ENCODE results near the gene CDC45.

Gene CDC45

DNA sequence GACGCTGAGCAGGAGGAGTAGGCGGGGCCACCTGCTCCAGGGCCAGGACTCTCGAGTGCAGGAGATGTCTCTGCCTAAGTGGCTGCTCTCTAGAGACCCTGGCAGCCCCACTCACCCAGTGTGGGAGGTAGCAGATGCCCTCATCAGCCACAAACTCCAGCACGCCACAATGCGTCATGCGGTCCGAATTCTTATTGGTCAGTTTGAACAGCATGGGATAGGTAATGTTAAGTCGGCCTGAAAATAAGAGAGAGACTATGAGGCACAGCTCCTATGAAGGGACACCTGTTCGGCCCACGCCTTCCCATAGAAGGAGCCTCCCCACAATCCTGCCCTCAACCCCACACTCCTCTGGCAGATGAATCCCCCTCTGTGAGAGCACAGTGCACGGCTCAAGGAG lies 8.1 kb upstream of the CDC45 start:
- Mint-ChIP-seq H3K36me3 (ENCODE audit: low read depth) (peaks cover 53% of the 10 kb centered on the region), H3K4me1 (ENCODE audit: low read depth) (peaks cover 6% of the 10 kb centered on the region), H3K27me3 (ENCODE audit: low read depth) (no peaks in the 10 kb centered on the region), H3K27ac (no peak overlapping the region), H3K4me3 (no peak overlapping the region), H3K9me3 (no peaks in the 10 kb centered on the region)

DNA sequence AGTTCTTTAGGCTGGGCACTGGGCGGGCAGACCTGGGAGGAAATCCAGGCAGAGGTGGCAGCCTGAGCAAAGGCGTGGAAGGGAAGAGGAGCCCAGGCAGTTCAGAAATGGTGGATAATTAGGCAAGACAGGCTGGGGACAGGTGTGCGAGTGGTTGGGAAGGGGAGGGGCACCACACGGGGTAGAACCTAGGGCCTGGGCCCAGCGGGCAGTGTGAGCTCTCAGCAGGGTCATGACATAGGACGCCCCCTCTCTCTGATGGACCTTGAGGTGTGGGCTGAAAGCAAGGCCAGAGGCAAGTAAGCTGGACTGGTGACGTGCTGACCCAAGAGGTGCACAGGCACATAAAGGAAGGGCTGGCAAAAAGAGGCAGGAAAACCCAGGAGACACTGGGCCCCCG lies 7.5 kb upstream of the CDC45 start:
- no peak overlapping the region for H3K4me3 Mint-ChIP-seq
- H3K4me1 Mint-ChIP-seq (ENCODE audit: low read depth), result peaks cover 9% of the 10 kb centered on the region
- H3K9me3 Mint-ChIP-seq, result no peaks in the 10 kb centered on the region
- H3K36me3 Mint-ChIP-seq (ENCODE audit: low read depth), result peaks cover 51% of the 10 kb centered on the region
- no peaks in the 10 kb centered on the region for H3K27me3 Mint-ChIP-seq (ENCODE audit: low read depth)
- no peak overlapping the region for H3K27ac Mint-ChIP-seq

DNA sequence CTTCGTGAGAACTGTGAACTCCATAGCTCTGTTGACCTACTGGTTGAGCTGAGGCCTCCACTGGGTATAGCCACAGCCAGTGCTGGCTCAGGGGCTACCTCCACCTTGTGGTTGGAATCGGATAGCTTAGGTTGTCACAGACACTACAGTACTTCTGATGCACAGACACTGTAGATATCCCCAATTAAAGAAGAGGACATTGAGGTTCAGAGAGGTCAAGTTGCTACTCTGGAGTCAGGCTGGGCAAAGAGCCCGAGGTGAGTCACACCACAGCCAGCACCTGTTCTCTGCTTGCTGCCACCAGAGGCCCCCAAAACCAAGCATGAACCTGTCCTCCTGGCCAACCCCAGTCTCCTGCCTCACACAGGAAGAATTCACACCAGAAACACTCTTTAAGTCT lies 6.1 kb upstream of the CDC45 start:
- no peak overlapping the region for H3K27ac Mint-ChIP-seq
- peaks cover 19% of the 10 kb centered on the region for H3K4me1 Mint-ChIP-seq (ENCODE audit: low read depth)
- no peak overlapping the region for H3K4me3 Mint-ChIP-seq
- peaks cover 40% of the 10 kb centered on the region for H3K36me3 Mint-ChIP-seq (ENCODE audit: low read depth)
- no peaks in the 10 kb centered on the region for H3K9me3 Mint-ChIP-seq
- H3K27me3 Mint-ChIP-seq (ENCODE audit: low read depth), result no peaks in the 10 kb centered on the region

DNA sequence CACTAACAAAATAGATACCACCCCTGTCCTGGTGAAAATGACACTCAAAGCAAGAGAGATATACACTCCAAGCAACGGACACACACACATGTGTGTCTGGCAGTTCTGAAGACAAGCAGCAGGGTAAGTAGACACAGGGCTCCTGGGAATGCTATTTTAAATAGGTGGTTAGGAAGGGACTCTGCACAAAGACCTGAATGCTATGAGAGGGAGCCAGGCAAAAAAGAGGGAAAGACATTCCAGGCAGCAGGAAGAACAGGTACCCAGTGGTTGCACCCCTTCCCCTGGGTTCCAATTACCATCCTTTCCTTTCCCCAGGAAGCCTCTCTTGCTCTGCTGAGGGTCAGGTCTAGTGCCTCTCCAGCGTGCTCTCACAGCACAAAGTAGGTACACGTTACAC lies 3.7 kb upstream of the CDC45 start:
- Mint-ChIP-seq H3K4me1 (ENCODE audit: low read depth) (peaks cover 30% of the 10 kb centered on the region), H3K36me3 (ENCODE audit: low read depth) (peaks cover 26% of the 10 kb centered on the region), H3K9me3 (no peaks in the 10 kb centered on the region), H3K4me3 (no peak overlapping the region), H3K27me3 (ENCODE audit: low read depth) (no peaks in the 10 kb centered on the region), H3K27ac (peak overlapping the region; percentile 39)

DNA sequence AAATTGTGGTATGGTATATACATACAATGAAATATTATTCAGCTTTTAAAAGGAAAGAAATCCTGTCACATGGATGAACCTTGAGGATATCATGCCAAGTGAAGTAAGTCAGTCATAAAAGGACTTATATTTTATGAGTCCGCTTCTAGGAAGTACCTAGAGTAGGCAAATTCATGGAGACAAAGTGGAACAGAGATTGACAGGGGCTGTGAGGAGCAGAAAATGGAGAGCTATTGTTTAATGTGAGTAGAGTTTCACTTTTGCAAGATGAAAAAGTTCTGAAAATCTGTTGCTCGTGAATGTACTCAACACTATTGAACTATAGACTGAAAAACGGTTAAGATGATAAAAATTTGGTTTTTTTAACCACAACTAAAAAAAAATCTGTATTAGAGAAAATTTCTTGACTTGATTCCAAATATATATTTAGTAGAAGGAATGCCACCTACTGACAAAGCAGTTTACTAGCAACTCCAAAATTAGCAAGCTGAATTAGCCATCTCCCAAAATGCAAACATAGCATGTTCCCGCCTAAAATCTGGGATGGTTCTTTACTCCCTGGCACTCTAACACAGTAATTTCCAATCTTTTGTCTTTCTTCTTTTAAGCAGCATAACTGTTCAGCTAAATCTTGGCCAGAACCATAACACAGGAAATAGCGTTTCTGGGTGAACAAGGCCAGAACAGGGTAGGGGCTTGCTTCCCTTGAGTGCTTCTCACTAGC lies 2.2 kb upstream of the CDC45 start:
- H3K4me3 Mint-ChIP-seq, result peak overlapping the region; percentile 98
- H3K9me3 Mint-ChIP-seq, result no peaks in the 10 kb centered on the region
- H3K36me3 Mint-ChIP-seq (ENCODE audit: low read depth), result peaks cover 17% of the 10 kb centered on the region
- H3K27ac Mint-ChIP-seq, result peak overlapping the region; percentile 86
- H3K4me1 Mint-ChIP-seq (ENCODE audit: low read depth), result peaks cover 30% of the 10 kb centered on the region
- no peaks in the 10 kb centered on the region for H3K27me3 Mint-ChIP-seq (ENCODE audit: low read depth)

DNA sequence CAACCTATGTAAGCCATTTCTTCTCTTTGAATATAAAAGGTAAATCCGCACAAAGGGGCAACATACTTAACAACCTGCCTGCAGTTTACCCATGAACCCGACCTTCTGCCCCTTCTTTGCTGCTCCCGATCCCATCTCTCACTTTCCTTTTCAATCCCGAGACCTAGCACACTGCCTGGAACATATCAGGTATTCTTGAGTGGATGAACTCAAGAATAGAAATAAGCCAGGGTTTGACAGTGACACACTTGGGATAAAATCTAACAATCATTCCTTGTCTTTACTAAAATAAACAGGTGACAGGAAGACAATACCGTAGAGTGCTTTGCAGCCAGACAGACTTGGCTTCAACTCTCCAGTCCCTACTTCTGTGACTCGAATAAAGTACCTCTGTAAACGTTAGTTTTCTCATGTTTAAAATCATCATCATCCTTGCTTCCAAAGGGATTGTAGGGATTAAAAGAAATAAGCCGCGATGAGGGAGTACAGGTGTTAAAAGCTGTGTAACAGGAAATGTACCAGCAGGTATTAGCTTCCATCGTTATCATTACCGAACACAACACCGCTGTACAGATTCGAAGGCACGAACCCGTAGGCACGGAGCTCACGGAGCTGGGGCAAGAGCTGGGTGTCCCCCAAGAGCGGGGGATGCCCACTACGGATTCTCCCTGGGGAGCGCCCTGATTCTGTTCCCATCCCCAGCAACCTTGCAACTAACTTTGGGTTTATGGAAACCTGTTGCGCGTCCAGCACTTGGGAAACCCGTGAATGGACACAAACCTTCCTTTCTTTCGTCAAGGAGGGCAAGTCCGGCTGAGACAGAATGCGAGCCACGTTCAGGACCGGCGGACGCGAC lies 1.4 kb upstream of the CDC45 start:
- Mint-ChIP-seq H3K4me1 (ENCODE audit: low read depth) (peaks cover 32% of the 10 kb centered on the region), H3K9me3 (no peaks in the 10 kb centered on the region), H3K4me3 (peak overlapping the region; percentile 98), H3K27ac (peak overlapping the region; percentile 83), H3K27me3 (ENCODE audit: low read depth) (no peaks in the 10 kb centered on the region), H3K36me3 (ENCODE audit: low read depth) (peaks cover 19% of the 10 kb centered on the region)

DNA sequence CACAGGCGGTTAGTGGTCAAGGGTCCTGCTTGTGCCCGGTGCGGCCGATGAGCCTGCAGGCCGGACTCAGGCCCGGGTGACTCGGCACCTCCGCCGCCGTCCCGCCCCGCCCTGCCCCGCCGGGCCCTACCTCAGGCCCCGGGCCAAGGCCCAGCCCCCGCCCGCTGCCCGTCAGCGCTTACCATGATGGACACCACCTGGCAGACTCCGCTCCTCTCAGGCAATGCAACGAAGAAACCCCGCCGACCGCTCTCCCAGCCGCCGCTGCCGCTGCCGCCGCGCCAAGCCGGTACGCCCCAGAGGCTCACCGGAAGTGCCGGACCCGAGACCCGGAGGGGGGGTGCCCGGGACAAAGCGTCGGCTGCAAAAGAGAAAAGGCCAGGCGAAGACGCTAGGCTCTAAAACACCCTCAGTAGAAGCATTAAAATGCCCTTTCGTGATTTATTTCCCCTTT lies 792 bp upstream of the CDC45 start, which contains the start of gene UFD1:
Gene UFD1 (minus strand): TSS at position 293 of the 454 bp plus-strand sequence. CDS start 108 bp downstream, at position 185.
- H3K36me3 Mint-ChIP-seq (ENCODE audit: low read depth), result peaks cover 18% of the 10 kb centered on the region
- peak within 1 kb of the TSS; percentile 98 for H3K4me3 Mint-ChIP-seq
- H3K4me1 Mint-ChIP-seq (ENCODE audit: low read depth), result peaks cover 30% of the 10 kb centered on the region
- H3K9me3 Mint-ChIP-seq, result no peaks in the 10 kb centered on the region
- H3K27me3 Mint-ChIP-seq (ENCODE audit: low read depth), result no peaks in the 10 kb centered on the region
- peak within 1 kb of the TSS; percentile 99 for H3K27ac Mint-ChIP-seq

DNA sequence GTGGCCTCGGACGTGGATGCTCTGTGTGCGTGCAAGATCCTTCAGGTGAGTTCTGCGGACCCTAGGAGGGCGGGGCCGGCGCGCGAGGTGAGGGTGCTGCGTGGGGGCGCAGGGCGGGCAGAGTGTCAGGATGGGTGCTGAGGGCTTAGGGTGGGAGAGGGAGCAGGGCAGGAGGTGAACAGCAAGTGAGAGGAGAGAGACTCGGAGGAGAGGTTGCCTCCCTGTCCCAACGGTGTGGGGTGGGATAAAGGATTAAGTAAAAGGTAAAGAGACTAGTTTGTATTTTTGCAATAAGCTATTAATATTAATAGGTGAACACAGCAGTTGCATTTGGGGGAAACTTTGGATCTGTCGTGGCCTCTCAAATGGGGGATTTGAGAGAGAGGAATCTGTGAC lies 451 bp downstream of the CDC45 start:
- Mint-ChIP-seq H3K9me3 (no peaks in the 10 kb centered on the region), H3K4me1 (ENCODE audit: low read depth) (peaks cover 32% of the 10 kb centered on the region), H3K27me3 (ENCODE audit: low read depth) (no peaks in the 10 kb centered on the region), H3K36me3 (ENCODE audit: low read depth) (peaks cover 23% of the 10 kb centered on the region), H3K4me3 (peak overlapping the region; percentile 98), H3K27ac (peak overlapping the region; percentile 99)

DNA sequence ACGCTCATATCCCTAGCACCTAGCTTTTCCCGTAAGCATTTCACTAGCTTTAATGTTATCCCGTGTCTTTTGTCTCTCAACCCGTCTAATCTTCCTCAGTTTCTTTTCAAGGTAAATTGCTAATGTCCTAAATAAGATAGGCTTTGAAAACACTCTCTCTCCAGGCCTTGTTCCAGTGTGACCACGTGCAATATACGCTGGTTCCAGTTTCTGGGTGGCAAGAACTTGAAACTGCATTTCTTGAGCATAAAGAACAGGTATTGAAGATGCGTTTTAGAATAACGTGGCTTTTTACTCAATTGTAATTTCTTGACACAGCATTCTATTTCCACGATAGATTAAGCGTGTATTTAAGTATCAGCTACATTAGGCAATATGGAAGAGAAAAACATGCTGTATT lies 1.1 kb downstream of the CDC45 start:
- peak overlapping the region; percentile 98 for H3K4me3 Mint-ChIP-seq
- peak overlapping the region; percentile 99 for H3K27ac Mint-ChIP-seq
- no peaks in the 10 kb centered on the region for H3K27me3 Mint-ChIP-seq (ENCODE audit: low read depth)
- H3K36me3 Mint-ChIP-seq (ENCODE audit: low read depth), result peaks cover 26% of the 10 kb centered on the region
- peaks cover 32% of the 10 kb centered on the region for H3K4me1 Mint-ChIP-seq (ENCODE audit: low read depth)
- H3K9me3 Mint-ChIP-seq, result no peaks in the 10 kb centered on the region

DNA sequence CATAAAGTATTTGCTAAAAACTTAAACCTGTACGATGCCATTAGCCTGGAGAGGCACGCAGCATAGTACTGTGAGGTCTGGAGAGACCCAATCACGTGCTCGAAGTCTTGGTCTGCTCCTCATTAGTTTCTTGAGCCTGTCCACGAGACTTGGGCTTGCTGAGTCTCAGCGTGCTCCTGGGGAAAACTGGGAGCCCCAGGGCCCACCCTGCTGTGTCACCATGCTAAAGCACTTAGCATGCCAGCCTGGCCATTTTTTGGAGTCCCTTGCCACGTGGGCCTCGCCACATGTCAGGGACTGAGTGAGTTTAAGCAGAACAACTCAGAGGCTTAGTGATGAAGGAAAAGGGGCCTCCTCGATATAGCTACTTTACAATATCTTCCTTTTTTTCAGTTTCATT lies 2.6 kb downstream of the CDC45 start:
- H3K4me1 Mint-ChIP-seq (ENCODE audit: low read depth), result peaks cover 25% of the 10 kb centered on the region
- H3K27ac Mint-ChIP-seq, result no peak overlapping the region
- peaks cover 24% of the 10 kb centered on the region for H3K36me3 Mint-ChIP-seq (ENCODE audit: low read depth)
- H3K4me3 Mint-ChIP-seq, result no peak overlapping the region
- no peaks in the 10 kb centered on the region for H3K9me3 Mint-ChIP-seq
- no peaks in the 10 kb centered on the region for H3K27me3 Mint-ChIP-seq (ENCODE audit: low read depth)

DNA sequence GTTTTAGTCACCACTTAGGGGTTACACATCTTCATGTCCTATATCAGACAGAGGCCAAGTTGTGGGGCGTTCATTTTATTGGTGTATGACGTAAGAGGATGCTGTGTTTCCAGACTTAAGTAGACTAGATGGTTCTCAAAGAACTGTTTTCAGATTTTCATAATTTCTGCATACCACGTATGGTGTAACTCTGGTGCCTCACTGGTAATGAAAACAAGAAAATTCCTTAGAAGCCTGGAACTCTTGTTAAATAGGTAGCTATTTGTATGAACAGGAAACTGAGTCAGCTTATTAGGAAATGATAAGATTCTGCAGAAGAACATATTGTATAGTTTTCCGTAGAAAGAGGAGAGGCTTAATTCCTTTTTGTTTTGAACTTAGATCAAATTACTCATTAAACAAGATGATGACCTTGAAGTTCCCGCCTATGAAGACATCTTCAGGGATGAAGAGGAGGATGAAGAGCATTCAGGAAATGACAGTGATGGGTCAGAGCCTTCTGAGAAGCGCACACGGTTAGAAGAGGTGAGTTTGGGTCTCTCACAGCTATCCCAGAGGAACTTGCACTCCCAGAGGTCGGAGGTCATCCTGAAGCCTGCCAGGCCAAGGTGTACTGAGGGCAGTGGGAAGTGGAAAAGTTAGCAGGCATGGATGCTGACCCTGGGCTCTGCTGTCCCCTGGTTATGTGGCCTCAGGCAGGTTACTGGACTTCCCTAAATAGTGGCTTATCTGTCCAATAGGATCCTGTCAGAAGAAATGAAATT lies 3.9 kb downstream of the CDC45 start:
- Mint-ChIP-seq H3K9me3 (no peaks in the 10 kb centered on the region), H3K27ac (no peak overlapping the region), H3K36me3 (ENCODE audit: low read depth) (peaks cover 31% of the 10 kb centered on the region), H3K4me1 (ENCODE audit: low read depth) (peaks cover 16% of the 10 kb centered on the region), H3K4me3 (no peak overlapping the region), H3K27me3 (ENCODE audit: low read depth) (no peaks in the 10 kb centered on the region)

DNA sequence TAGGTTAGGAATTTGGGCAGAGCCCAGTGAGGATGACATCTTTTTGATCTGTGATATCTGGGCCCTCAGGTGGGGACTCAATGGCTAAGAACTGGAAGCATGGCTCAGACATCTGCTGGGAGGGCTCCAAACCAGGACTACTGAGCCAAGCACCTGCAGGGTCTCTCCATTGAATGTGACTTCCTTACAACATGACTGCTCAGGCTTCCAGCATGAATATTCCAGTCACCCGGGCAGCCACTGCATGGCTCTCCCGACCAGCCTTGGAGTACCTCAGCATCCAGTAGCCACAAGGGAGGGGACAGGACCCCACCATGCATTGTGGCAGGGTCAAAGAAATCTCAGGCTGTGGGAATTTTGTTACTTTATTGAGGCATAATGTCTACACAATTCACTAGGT lies 8.6 kb downstream of the CDC45 start:
- no peaks in the 10 kb centered on the region for H3K9me3 Mint-ChIP-seq
- peaks cover 36% of the 10 kb centered on the region for H3K36me3 Mint-ChIP-seq (ENCODE audit: low read depth)
- no peak overlapping the region for H3K27ac Mint-ChIP-seq
- no peak overlapping the region for H3K4me3 Mint-ChIP-seq
- no peaks in the 10 kb centered on the region for H3K27me3 Mint-ChIP-seq (ENCODE audit: low read depth)
- H3K4me1 Mint-ChIP-seq (ENCODE audit: low read depth), result peaks cover 14% of the 10 kb centered on the region

DNA sequence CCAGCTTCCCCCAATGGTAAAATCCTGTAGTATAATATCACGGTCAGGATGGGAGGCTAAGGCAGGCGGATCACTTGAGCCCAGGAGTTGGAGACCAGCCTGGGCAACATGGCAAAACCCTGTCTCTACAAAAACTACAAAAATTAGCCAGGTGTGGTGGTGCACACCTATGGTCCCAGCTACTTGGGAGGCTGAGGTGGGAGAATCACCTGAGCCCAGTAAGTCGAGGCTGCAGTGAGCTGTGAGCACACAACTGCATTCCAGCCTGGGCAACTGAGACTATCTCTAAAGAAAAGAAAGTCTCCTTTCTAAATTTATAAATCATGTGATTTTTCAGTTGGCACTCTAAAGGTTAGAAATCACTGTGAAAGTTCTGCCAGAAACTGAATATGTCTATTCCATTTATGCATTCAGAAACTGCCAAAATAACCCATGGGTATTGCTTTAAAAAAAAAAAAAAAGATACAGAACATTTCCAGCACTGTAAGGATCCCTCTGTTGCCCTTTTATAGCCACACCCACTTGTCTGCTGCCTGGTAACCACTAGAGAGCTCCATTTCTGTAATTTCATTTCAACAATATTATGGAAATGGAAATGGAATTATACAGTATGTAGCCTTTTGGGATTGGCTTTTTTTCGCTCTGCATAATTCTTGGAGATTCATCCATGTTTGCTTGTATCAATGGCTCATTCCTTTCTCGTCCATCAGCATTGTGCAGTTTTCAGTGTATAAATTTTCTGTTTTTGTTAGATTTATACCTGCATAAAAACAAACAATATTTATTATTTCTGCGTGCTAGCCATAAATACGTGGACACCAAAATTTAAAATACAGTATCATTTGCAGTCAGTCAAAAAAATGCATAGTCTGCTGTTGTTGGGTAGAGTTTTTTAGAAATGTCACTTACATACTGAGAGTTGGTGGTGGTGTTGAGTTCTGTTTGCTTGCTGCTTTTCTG lies 9.4 kb downstream of the CDC45 start:
- H3K27ac Mint-ChIP-seq, result no peak overlapping the region
- no peaks in the 10 kb centered on the region for H3K27me3 Mint-ChIP-seq (ENCODE audit: low read depth)
- peaks cover 33% of the 10 kb centered on the region for H3K36me3 Mint-ChIP-seq (ENCODE audit: low read depth)
- H3K4me1 Mint-ChIP-seq (ENCODE audit: low read depth), result peaks cover 14% of the 10 kb centered on the region
- no peak overlapping the region for H3K4me3 Mint-ChIP-seq
- no peaks in the 10 kb centered on the region for H3K9me3 Mint-ChIP-seq

All from T-helper 1 cell treated with Interleukin-12 subunit alpha and Interleukin-12 subunit beta and Interleukin-4 antibody, amounts not matched to agents 30 μg/mL and 1 μg/mL, for 36 hours (primary cell).